HEK293 (cell line): ENCODE results near the gene CNRIP1.

ENCODE experiments used
- CTCF ChIP-seq: fragments of 450-650 bp; formaldehyde crosslinking; IDR thresholded peaks from 2 replicates; pipeline ENCODE4 v1.5.1; 2016; ENCODE audit warnings: missing biosample characterization, missing genetic modification characterization
- FEZF1 ChIP-seq: fragments of 450-650 bp; formaldehyde crosslinking; IDR thresholded peaks from 2 replicates; pipeline ENCODE4 v1.5.1; 2016; ENCODE audit warnings: missing biosample characterization, missing genetic modification characterization
- KLF16 ChIP-seq: fragments of 450-650 bp; formaldehyde crosslinking; IDR thresholded peaks from 2 replicates; pipeline ENCODE4 v1.5.1; 2017; ENCODE audit warnings: missing biosample characterization, missing genetic modification characterization
- ZBTB7A ChIP-seq: fragments of 450-650 bp; formaldehyde crosslinking; IDR thresholded peaks from 2 replicates; pipeline ENCODE4 v1.5.1; 2016; ENCODE audit warnings: low read depth, missing biosample characterization, missing genetic modification characterization
- ZNF121 ChIP-seq: fragments of 450-650 bp; formaldehyde crosslinking; IDR thresholded peaks from 2 replicates; pipeline ENCODE4 v1.5.1; 2016; ENCODE audit warnings: missing biosample characterization, missing genetic modification characterization
- ZNF521 ChIP-seq: fragments of 450-650 bp; formaldehyde crosslinking; IDR thresholded peaks from 2 replicates; pipeline ENCODE4 v1.5.1; 2017; ENCODE audit warnings: missing biosample characterization, mild to moderate bottlenecking, missing genetic modification characterization
- ZNF626 ChIP-seq: fragments of 450-650 bp; sonication (Bioruptor Pico); formaldehyde crosslinking; IDR thresholded peaks from 2 replicates; pipeline ENCODE4 v1.5.1; 2018; ENCODE audit warnings: missing biosample characterization, missing genetic modification characterization, inconsistent platforms
- ZNF677 ChIP-seq: fragments of 450-650 bp; IDR thresholded peaks from 2 replicates; pipeline ENCODE4 v1.5.0; 2018; ENCODE audit warnings: missing biosample characterization, mild to moderate bottlenecking, missing genetic modification characterization, moderate library complexity

DNA sequence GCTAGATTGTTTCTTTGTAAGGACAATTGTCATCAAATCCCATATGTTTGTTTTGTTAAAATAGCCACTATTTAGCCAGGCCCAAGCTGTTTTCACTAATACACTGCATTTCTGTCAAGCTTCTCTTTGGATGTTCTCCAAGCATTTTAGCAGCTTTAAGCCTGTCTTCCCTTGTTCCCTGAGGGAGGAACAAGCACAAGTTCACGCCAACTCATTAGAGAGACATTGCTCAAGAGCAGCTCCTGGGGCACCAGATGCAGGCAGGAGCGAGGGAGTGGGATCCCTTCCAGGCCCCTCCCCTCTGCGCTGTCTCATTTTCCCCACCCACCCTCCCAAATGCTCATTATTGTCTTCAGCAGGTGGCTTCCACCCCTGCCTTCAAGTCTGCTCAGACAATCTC is 34.9 kb downstream of the CNRIP1 start:
- TF ChIP-seq CTCF (tag by site-specific recombination) (no peak), ZNF121 (no peak), ZNF626 (tag by site-specific recombination) (no peak), KLF16 (tag by site-specific recombination) (no peak), ZNF521 (tag by site-specific recombination) (no peak), ZNF677 (tag by site-specific recombination) (no peak), FEZF1 (tag by site-specific recombination) (no peak), ZBTB7A (tag by site-specific recombination) (no peak)
